Panc1 (cell line): ENCODE results near the gene EDDM13. TPM values are rescaled to one million over a fixed set of nuclear protein-coding genes. Genes with fewer than 3 reads are reported as not detected.

Experiments used
- ATAC-seq: fragments of 200-7000 bp; cut with Tn5 transposase; 2 replicates; pipeline ENCODE4 v1.9.1; 2020; ENCODE audit warnings: mild to moderate bottlenecking, moderate library complexity
- BruUV-seq: library from RNA; stranded (reverse); fragments of 400-500 nt; replicated peaks from 2 replicates; lab custom pipeline; 2021; lab: Mats Ljungman, UMichigan
- CTCF ChIA-PET: fragments of 300-600 bp; sonication (Branson Sonifier 250); formaldehyde crosslinking; loops from one replicate; lab custom pipeline; 2022; ENCODE audit warnings: antibody characterized with exemption; lab: Charles Lee
- POLR2A ChIA-PET: fragments of 300-600 bp; sonication (Branson Sonifier 250); formaldehyde crosslinking; loops from one replicate; lab custom pipeline; 2022; ENCODE audit warnings: antibody characterized with exemption; lab: Charles Lee
- DNase-seq: peaks from one replicate; pipeline ENCODE4 v3.0.0-alpha.2; 2010; ENCODE audit warnings: low read depth, low spot score
- H3K27ac ChIP-seq: 2 replicates; pipeline ENCODE4 v1.5.1; 2011; ENCODE audit warnings: mild to moderate bottlenecking, low read length, inconsistent platforms
- H3K27me3 ChIP-seq: fragments of 200-500 bp; sonication (Bioruptor generic); 2 replicates; pipeline ENCODE4 v1.6.0; 2014; ENCODE audit warnings: low read length, inconsistent platforms; ENCODE audit not compliant: control insufficient read depth, insufficient read depth
- H3K36me3 ChIP-seq: fragments of 200-500 bp; sonication (Bioruptor generic); 2 replicates; pipeline ENCODE4 v1.5.1; 2014; ENCODE audit warnings: inconsistent platforms, mild to moderate bottlenecking, low read length, moderate library complexity; ENCODE audit not compliant: control insufficient read depth, insufficient read depth
- H3K4me1 ChIP-seq: 2 replicates; pipeline ENCODE4 v1.5.1; 2011; ENCODE audit warnings: inconsistent platforms, mild to moderate bottlenecking, low read length, moderate library complexity; ENCODE audit not compliant: control insufficient read depth, insufficient read depth
- H3K4me3 ChIP-seq, 2 experiments: 2 replicates each; pipeline ENCODE4 v1.5.1; 2011 to 2012; ENCODE audit warnings: low read depth in 2 of 2, low read length in 2 of 2, mild to moderate bottlenecking in 2 of 2, inconsistent platforms in 1 of 2, moderate library complexity in 1 of 2
- H3K9me3 ChIP-seq: fragments of 200-500 bp; sonication (Bioruptor generic); 2 replicates; pipeline ENCODE4 v1.5.1; 2014; ENCODE audit warnings: low read depth, mild to moderate bottlenecking, inconsistent platforms, low read length, moderate library complexity; ENCODE audit not compliant: control insufficient read depth, insufficient read depth
- CTCF ChIP-seq: fragments of 450-650 bp; IDR thresholded peaks from 2 replicates; pipeline ENCODE4 v1.5.1; 2017; ENCODE audit warnings: mild to moderate bottlenecking
- POLR2AphosphoS5 ChIP-seq: IDR thresholded peaks from 2 replicates; pipeline ENCODE4 v1.6.1; 2012; ENCODE audit warnings: mild to moderate bottlenecking, low read depth, low read length, moderate library complexity
- SIN3A ChIP-seq: IDR thresholded peaks from 2 replicates; pipeline ENCODE4 v1.6.1; 2012; ENCODE audit warnings: low read depth, mild to moderate bottlenecking, low read length, moderate library complexity, borderline replicate concordance; ENCODE audit not compliant: insufficient read depth
- TCF7L2 ChIP-seq: IDR thresholded peaks from 2 replicates; pipeline ENCODE4 v1.6.1; 2011; ENCODE audit warnings: mild to moderate bottlenecking, low read depth, low read length, inconsistent platforms
- in situ Hi-C: cut with HindIII; loops from 2 replicates; pipeline ENCODE4 v1.10.0; 2016; ENCODE audit warnings: low sequenced_read_pairs, low pct_unique_long_range_greater_than_20kb
- intact Hi-C: fragments of 100-400 bp; cut with micrococcal nuclease; formaldehyde crosslinking; loops from one replicate; pipeline ENCODE4 v1.10.0; 2022; ENCODE audit not compliant: unreplicated experiment
- total RNA-seq: library from RNA; stranded (reverse); gene quantifications from one replicate; pipeline ENCODE4 v1.2.1, GENCODE V29; 2021; ENCODE audit not compliant: unreplicated experiment
- TF ChIP-seq, protein P1 (sequence below), 2 experiments: IDR thresholded peaks; 2 replicates each; pipeline ENCODE4 v1.6.1; 2011 to 2012; ENCODE audit warnings: low read depth in 2 of 2, control low read depth in 1 of 2, low read length in 1 of 2, mild to moderate bottlenecking in 1 of 2, moderate library complexity in 1 of 2; ENCODE audit not compliant: insufficient read depth in 1 of 2

The EDDM13 gene
- total RNA-seq, 1 experiment from 2014 or later = not detected

GRCh38 chr19:56351208-56351607, 78.7 kb downstream of the EDDM13 start:
- ChIA-PET CTCF (interaction anchor here (0.6 kb wide), 1 partner anchor 411 kb away, joined by 4 read pairs; no protein-coding TSS in a partner anchor), POLR2A (no interaction called here)
- no peak for DNase-seq
- intact Hi-C loops = no loop called here
- Histone ChIP-seq H3K4me1 (no peaks in the 10 kb centered on the region; the same call in 1 of the 2 replicates), H3K4me3 (no peak overlapping the region), H3K27ac (no peak overlapping the region), H3K9me3 (no peaks in the 10 kb centered on the region), H3K27me3 (no peaks in the 10 kb centered on the region), H3K36me3 (no peaks in the 10 kb centered on the region)
- in situ Hi-C loops = no loop called here
- TF ChIP-seq TCF7L2 (no peak), CTCF (no peak), POLR2AphosphoS5 (no peak), SIN3A (no peak)
- TF ChIP-seq, protein P1, sequence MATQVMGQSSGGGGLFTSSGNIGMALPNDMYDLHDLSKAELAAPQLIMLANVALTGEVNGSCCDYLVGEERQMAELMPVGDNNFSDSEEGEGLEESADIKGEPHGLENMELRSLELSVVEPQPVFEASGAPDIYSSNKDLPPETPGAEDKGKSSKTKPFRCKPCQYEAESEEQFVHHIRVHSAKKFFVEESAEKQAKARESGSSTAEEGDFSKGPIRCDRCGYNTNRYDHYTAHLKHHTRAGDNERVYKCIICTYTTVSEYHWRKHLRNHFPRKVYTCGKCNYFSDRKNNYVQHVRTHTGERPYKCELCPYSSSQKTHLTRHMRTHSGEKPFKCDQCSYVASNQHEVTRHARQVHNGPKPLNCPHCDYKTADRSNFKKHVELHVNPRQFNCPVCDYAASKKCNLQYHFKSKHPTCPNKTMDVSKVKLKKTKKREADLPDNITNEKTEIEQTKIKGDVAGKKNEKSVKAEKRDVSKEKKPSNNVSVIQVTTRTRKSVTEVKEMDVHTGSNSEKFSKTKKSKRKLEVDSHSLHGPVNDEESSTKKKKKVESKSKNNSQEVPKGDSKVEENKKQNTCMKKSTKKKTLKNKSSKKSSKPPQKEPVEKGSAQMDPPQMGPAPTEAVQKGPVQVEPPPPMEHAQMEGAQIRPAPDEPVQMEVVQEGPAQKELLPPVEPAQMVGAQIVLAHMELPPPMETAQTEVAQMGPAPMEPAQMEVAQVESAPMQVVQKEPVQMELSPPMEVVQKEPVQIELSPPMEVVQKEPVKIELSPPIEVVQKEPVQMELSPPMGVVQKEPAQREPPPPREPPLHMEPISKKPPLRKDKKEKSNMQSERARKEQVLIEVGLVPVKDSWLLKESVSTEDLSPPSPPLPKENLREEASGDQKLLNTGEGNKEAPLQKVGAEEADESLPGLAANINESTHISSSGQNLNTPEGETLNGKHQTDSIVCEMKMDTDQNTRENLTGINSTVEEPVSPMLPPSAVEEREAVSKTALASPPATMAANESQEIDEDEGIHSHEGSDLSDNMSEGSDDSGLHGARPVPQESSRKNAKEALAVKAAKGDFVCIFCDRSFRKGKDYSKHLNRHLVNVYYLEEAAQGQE (IDR thresholded peaks at IDR 0.05; ENCODE audit: insufficient read depth in 1 of 2, low read depth in 2 of 2, low read length in 1 of 2) = no peak
- ATAC-seq = no peak
- no TSS peak for BruUV-seq

DNA sequence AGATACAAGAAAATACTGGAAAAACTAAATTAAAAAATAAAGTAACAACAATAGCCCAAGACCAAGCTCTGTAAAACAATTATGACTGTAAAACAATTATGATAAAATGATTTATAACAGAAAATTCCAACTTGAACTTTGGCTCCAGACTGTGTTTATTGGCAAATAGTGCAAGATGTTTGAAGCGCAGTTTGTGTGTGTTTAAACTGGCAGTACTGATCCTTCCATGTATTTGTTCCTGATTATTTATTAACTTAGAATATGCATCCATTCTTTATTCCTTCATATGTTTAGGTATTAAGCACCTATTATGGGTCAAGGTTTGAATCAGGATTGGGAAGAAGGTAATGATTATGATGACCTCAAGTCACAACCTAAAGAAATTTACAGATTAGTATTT, 83.0 kb downstream of the EDDM13 start:
- DNase-seq = no peak
- POLR2A ChIA-PET = interaction anchor here (1.0 kb wide), 1 partner anchor 41 kb away, joined by 5 read pairs; the partner anchor contains the start of gene ZSCAN5A
- Histone ChIP-seq H3K27me3 (no peaks in the 10 kb centered on the region), H3K27ac (no peak overlapping the region), H3K4me1 (no peaks in the 10 kb centered on the region), H3K36me3 (no peaks in the 10 kb centered on the region), H3K9me3 (no peaks in the 10 kb centered on the region), H3K4me3 (no peak overlapping the region)
- TF ChIP-seq POLR2AphosphoS5 (no peak), SIN3A (no peak), TCF7L2 (no peak), CTCF (no peak)
- TF ChIP-seq, protein P1 (IDR thresholded peaks at IDR 0.05; ENCODE audit: insufficient read depth in 1 of 2, low read depth in 2 of 2, low read length in 1 of 2) = no peak
- intact Hi-C loops = no loop called here
- no TSS peak for BruUV-seq
- in situ Hi-C loops = no loop called here
- CTCF ChIA-PET = no interaction called here
- ATAC-seq = no peak
